Activated T-cell treated with anti-CD3 and anti-CD28 coated beads for 48 hours (primary cell): Measurements from ENCODE around the gene UBE2G2.

Experiments
- DNase-seq: peaks from one replicate; pipeline ENCODE4 v3.0.0-alpha.2; 2020; ENCODE audit warnings: low read depth

Gene UBE2G2, protein sequence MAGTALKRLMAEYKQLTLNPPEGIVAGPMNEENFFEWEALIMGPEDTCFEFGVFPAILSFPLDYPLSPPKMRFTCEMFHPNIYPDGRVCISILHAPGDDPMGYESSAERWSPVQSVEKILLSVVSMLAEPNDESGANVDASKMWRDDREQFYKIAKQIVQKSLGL

DNA sequence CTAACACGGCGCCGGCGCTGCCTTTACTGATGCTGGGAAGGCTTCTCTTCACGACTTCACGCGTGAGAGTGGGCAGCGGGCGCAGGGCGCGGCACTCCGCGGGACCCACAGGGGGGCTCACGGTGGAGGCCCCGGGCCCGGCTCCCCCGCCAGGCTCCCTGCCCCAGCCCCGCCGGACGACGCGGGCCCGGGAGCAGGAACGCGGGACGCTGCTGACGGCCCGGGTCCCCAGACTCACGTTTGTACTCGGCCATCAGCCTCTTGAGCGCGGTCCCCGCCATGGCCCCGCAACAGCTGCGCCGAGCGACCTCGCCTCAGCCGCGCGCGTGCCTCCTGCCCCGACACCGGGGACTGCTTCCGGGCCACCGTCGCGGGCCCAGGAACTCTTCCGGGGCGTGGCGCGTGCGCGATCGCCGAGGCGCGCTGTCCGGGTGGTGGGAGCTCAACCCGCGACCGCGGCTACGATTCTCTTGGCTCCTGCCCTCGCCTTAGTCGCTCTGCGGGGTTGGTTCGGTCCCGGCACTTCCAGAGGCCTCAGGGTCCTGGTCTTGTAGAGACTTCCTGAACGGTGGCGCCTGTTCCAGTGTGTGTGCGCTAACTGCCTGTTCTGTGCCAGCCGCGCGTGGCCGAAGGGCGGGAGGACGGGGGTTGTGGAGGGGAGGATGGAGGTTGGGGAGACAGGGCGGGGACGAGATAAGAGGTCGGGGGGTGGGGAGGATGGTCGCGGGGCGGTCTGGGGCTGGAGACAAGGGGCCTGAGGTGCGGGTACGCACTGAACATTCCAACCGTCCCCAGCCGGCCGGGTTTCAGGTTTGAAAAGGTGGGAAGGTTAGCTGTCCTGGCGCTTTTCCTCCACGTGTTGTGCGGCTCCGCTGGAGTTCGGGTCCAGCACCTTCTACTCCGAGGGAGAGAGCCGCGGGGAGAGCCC, at the start of gene UBE2G2:
Gene UBE2G2 (minus strand): TSS at position 353 of the 928 bp plus-strand sequence. CDS start 72 bp downstream, at position 281.
- peak; percentile 90 for DNase-seq

- DNase-seq, result no peak
These were observed 49.5 kb upstream of the UBE2G2 start for GRCh38 chr21:44850905-44851657.

- DNase-seq, result no peak
These were observed 48.7 kb upstream of the UBE2G2 start for GRCh38 chr21:44850208-44850800.

DNA sequence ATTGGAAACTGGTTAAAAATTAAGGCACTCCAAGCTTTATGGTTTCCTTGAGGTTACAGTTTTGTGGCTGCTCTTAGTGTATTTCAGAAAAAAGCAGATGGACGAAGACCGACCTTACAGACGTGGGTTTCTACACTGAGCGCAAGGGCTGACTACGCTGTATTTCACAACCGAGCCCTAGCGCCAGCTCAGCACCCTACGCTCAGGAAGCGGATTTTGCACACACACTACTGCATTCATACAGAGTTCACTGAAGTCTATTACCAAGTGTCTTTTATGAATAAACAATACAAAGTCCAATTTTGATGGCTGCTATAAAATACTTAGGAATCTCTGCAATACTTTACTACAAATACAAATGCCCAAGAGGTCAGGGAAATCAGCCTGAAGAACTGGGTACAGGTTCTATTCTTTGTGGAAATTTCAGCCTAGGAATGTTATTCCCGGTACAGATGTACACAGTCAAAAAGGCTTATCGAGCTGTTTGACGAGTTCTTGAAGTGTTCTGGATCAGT, 48.1 kb upstream of the UBE2G2 start:
- no peak for DNase-seq

- DNase-seq, result no peak
These were observed 47.4 kb upstream of the UBE2G2 start for GRCh38 chr21:44848821-44849521.

- DNase-seq, result no peak
These were observed 45.8 kb upstream of the UBE2G2 start for GRCh38 chr21:44847261-44848056.

DNA sequence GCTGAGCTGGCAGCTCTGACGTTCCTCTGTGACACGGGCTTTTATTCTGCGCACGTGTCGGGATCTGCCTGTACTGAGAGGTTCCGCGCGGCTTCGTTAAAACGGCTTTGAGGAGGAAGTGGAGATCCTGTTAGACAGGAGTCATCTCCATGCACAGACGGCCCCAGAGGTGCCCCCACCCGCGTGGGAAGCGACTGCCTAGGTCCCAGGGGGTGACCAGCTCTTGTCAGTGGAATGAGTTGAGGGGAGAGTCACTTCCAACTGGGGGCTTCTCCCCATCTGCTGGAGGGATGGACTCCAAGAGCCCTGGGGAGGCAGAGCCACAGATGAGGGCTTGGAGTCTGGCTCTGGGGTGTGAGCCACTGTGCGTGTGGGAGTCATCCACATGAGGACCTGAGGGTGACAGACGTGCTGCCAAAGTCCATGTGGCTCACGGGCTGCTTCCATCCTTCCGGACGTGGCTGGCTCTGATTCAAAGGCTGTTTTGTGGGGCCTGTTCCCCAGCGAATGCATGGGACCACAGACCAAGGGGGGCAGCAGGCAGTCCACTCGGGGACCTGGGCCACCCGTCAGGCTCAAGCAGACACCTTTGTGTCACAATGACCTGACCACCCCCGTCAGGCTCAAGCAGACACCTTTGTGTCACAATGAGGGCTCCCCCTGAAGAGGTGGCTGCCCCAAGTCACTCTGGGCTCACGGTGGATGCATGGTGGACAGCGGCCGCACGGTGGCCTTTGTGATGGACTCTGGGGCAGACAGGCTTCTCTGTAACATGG, 45.1 kb upstream of the UBE2G2 start:
- peak; percentile 35 for DNase-seq

- DNase-seq, result no peak
These were observed 44.5 kb upstream of the UBE2G2 start for GRCh38 chr21:44846224-44846484.

- DNase-seq, result peak; percentile 61
These were observed 44.0 kb upstream of the UBE2G2 start for GRCh38 chr21:44845418-44846223.

- no peak for DNase-seq
These were observed 42.6 kb upstream of the UBE2G2 start for GRCh38 chr21:44844256-44844655.

DNA sequence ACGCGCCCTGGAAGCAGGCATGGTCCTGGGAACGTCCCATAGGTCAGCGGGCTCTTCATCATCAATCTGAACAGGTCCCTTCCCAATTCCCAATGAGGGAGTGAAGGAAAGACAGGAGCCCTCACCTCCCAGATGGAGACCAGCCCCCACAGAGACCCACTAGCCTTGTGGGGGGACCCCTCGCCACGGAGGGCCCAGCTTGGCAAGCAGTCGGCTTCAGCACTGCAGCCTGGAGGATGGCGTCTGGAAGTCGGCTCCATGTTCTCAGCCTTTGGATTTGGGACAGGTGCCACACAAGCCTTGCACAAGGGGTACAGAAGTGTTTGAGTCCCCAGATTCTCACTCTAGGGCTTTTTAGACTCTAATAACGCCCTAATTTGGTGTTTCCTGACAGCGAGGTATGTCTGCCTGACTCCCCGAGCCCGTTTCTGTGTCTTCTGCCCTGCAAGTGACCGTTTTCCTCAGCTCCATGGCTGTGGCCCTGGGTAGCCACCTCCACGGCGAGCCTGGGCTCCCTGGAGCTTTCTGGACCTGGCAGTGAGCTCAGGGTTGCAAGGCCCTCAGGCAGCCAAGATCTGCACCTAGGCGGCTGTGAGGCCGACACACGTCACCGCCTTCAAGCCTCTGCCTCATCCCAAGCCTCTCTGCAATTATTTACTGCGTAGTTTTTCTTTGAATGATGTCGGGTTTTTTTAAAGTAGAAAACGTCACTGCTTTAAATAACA, 41.3 kb upstream of the UBE2G2 start:
- DNase-seq, result no peak

- no peak for DNase-seq
These were observed 40.5 kb upstream of the UBE2G2 start for GRCh38 chr21:44842087-44842486.

- no peak for DNase-seq
These were observed 39.2 kb upstream of the UBE2G2 start for GRCh38 chr21:44840771-44841170.

DNA sequence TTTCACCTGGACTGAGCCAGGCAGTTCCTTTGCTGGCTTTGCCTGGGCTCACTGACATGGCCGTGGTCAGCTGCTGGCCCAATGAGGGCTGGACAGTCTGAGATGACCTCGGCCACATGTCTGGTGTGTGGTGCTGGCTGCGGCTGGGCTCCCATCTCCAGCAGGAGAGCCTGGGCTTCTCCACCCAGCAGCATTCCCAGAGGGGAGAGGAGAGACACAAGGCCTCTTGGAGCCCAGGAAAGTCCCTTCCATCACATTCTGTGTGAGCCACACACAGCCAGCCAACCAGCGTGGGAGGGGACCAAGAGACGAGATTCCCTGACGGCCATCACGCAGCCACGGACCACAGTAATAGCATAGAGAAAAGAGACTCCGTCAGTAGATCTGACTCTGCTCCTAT, 37.3 kb upstream of the UBE2G2 start:
- no peak for DNase-seq

DNA sequence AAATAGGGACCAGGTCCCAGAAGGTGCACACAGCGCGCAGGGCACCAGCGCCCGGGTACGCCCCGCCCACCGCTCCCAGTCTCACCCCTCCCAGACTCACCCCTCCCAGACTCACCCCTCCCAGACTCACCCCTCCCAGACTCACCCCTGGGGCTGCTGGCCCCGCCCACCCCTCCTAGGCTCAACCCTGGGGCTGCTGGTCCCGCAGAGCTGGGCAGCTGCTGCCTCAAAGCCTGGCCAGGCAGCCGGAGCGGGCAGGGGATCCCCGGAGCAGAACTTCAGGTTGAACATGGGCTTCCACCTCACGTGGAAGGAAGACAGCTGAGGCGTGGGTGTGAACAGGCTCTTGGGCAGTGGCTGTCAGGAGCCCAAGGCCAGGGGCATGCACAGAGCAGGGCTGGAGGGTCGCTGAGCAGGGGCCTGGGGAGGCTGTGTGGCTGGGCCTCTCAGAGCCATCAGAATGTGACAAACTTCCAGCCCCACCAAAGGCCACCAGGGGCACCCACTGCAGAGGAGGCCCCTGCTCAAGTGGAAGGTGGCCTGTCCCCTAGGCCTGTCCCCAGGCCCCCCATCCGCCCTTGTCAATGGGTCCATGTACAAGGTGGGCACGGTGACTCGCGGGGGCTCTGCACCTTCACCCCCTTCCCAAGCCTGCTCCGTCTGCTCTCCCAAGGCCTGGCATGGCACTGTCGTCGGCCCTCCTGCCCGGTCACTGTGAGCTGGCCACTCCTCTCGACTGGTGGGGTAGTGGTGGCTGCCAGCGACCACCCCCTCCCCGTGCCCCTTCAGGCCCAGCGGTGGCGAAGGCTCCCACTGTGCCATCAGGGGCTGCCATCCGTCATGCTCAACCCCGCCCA, 36.6 kb upstream of the UBE2G2 start:
- no peak for DNase-seq

DNA sequence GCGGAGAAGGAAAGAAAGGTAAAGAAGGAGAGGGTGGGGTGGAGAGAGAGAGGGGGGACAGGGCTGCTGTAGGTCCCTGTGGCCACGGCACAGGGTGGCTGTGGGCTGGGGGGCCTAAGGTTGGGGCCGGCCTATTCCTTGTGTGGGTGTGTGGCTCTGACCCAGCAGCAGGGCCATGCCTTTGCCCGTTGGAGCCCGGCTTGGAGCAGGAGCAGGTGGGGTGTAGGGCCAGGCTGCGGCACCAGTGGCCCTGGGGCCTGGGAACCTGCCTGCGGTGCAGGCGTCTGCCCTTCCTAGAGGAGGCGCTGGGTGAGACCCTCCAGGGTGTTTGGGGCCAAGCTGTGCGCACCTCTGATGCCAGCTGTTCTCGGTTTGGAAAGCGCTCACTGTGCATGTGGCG, 35.9 kb upstream of the UBE2G2 start:
- DNase-seq, result no peak

DNA sequence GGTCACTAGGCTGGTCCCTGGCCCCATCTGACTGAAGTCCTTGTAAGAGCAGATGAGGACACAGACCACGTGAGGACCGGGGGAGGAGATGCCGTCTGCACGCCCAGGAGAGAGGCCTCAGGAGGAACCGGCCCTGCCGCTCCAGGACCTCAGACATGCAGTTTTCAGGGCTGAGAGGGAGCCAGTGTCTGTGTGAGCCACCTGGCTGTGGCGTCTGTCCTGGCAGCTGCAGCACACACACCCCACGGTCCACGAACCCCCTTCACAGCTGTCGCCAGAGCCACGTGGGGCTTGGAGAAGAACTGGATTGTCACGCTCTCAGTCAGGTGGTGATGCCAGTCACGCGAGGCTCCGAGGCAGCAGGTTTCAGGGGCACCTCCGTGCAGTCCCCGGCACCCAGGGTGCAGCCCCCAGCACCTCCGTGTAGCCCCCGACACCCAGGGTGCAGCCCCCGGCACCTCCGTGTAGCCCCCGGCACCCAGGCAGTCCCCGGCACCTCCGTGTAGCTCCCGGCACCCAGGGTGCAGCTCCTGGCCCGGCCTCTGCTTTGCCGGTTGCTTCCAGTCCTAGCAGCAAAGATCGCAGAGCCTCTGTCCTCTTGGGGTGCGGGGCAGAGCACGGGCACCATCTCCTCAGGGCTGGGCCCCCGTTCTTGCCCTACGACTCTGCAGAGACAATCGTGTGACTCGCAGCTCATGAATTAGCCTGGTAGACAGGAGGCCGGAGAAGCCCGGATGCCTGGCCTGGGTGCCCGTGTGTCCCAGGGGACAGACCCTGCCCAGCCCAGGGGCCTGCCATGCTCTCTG, 35.2 kb upstream of the UBE2G2 start:
- no peak for DNase-seq
